Stimulated activated CD4-positive, alpha-beta T cell treated with anti-CD3 and anti-CD28 coated beads, TNF-alpha, amount 100 ng/mL, for 24 hours (primary cell): ENCODE measurements around the gene C9orf78.
A peak's percentile ranks its signal among the peaks of the same experiment; 100 is the strongest.

Experiments
- DNase-seq, 3 experiments: peaks; one replicate each; pipeline ENCODE4 v3.0.0-alpha.2; 2020; ENCODE audit warnings: low read depth in 3 of 3

C9orf78 gene

DNA sequence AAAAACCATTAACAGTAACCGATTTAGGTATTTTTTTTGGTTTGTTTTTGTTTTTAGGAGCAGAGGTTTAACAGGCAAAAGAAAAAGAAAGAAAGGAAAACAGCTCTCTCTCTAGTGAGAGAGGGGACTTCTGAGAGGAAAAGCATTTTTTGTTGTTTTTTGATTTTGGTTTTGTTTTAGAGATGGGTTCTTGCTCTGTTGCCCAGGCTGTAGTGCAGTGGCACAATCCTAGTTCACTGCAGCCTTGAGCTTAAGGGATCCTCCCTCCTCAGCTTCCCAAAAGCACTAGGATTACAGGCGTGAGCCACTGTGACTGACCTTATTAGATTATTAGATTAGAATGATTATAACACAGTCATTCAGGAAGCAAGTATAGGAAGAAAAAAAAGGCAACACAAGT lies 10.3 kb upstream of the C9orf78 start:
- DNase-seq: no peak

DNA sequence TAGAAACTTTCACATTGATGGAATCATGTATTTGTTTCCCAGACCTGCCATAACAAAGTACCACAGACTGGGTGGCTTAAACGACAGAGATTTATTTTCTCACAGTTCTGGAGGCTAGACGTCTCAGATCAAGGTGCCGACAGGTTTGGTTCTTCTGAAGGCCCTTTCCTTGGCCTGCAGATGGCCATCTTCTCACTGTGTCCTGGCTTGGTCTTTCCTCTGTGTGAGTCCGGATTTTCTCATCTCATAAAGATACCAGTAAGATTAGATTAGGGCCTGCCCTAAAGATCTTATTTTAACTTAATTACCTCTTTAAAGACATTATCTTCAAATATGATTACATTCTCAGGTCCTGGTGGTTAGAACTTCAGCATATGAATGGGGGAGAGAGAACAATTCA lies 6.0 kb upstream of the C9orf78 start:
- DNase-seq: no peak

DNA sequence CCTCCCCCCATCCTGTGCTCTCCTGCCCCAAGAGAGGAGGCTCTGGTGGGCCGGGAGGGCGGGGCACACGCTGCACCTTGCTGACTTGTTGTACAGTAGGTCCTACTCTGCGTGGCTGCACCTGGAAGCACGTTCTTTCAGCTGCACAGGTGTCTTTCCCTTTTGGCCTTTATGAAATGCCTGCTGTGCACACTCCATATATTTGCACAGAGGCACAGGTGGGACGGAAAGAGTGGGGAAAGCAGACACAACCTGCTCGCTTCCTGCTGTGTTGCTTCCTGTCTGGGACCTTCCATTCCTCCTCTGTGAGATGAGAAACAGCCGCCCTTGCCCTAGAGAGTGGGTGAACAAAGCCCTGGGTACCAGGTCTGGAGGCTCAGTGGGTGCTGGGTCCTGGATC lies 5.0 kb upstream of the C9orf78 start:
- no peak for DNase-seq

DNA sequence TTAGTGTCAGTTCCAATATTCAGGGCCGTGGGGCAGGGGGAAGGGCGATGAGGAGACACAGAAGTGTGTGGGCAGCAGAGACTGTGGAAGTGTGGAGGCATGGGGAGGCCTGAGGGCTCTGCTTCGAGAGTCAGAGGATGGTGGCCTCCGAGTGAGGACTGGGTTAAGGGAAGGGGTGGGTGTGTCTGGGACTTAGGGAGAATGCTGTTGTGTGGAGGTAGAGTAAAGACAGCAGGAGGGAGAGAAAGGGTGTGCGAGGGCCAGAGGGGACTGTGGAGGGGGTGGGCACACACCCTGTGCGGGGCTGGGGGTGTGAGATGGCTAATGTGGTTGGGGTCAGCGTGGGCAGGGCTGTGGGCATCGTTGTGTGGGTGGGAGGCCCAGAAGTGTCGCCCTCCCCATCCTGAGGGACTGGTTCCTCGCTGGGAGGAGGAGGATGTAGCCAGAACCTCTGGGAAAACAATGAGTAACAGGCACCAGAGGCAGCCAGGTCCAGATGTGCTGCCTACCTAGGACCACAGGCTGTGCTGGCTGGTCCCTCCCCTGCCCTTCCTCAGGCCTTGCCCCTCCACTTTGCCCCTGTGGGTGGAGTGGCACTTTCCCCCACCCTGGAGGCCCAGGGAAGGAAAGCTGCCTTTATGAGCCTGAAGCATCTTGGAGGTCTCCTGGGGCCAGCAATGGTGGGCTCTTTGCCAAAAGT lies 4.4 kb upstream of the C9orf78 start:
- no peak for DNase-seq

DNA sequence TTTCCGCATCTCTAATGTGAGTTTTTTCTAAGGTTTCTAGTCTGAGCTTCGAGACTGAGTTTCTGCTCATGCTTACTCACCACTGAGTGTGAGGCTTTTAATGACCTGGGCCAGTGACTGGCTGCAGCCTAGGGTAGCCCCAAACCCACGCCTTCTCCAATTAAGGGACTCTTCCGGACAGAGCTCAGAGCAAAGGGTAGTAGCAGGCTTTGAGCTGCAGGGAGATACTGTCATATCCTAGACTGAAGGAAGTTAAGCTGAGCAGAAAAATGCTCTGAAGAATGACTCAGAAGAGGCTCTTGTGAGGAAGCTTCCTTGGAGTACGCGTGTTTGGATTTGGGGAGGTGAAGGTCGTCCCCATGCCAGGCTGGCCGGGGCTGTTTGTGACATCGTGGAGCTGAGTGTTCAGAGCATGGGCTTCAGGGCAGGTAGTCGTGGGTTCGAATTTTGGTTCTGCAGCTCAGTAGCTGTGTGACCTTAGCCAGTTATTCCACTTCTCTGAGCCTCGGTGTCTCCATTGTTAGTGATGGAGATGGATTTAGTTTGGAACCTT lies 3.7 kb upstream of the C9orf78 start:
- DNase-seq: peak in 1 of 3 experiments; percentile 40

DNA sequence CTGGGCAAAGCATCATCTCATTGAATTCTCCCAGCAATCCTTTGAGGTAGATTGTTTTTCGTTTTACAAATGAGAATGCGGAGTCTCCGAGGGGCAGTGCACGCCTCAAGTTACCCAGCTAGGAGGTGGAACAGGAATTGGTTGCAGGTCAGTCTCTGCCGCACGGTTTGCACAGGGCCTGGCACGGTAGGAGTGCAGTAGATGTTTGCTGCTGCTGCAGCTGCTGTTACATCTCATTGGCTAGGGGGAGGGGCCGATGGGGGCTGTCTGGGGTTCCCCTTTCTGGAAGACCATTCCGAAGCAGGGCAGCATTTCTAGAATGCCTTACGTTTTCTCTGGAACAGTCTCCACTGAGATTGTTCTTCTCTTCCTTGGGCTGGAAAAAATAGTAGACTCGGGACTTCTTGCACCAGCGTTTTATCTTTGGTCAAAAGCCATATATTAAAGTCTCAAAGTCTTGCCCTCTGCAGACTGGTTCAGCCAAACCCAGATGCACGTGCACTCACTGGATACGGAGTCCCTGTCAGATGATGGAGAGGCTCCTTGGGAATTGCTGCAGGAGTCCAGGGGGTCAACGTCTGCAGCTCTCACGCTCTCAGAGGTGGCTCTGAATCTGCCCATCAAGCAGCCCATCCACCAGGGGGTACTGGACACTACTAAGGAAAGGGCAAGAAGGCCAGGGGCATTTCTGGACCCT lies 1.4 kb upstream of the C9orf78 start:
- DNase-seq: peak in 1 of 3 experiments; percentile 45

DNA sequence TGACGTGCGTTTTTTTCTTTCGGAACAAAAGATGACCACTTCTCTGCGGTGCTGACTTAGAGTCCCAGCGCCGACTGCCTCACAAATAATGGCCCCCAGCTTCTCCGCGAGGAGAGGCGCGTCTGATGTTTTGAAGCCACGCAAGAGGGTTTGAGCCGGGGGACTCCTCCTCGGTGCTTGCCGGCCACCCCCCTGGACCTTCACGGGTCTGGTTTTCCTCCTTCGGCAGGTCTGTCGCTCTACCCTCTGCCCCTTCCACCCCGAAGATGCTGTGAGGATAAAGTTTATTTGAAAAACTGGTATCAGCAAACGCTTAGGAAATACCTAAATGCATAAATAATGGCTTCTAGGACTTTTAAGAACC lies 767 bp upstream of the C9orf78 start:
- DNase-seq: no peak

DNA sequence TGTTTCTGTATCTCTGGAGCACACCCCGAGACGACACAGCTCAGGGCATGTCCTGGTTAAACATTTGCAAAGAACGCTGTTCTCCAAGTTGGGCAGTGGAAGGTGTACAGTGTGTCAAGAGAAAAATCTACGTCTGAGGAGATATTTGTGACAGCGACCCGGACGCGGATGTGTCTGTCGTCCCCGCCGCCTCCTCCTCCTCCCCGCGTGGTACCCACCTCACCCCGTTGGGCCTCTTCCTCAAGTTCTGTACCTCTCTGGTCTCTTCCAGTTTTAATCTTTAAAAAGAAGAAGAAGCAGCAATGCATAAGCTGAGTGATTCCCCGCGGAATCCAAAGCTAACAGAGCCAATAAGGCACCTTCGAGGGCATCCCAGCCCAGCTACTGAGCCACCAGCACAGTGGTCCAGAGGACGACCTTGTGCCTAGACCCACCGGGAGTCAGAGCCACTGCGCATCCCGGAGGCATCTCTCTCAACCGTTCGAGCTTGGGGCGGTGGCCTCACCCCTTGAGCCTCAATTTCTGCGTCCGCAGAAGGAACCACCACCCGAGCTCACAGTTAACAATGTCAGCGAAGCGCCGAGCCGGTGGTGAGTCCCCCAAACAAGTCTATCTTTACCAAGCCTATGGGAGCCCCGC lies 467 bp downstream of the C9orf78 start:
- peak in 1 of 3 experiments; percentile 32 for DNase-seq

DNA sequence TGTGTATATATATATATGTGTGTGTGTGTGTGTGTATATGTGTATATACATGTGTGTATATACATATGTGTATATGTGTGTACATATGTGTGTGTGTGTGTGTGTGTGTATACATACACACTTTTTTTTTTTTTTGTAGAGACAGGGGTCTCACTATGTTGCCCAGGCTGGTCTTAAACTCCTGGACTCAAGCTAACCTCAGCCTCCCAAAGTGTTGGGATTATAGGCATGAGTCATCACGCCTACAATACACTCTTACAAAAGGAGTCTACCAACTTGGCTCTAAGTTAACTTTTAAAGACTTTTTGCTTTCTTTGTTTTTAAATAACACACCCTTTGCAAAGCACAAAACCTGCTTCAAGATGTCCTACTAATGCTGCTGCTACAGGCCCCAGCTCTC lies 2.1 kb downstream of the C9orf78 start:
- DNase-seq: no peak

DNA sequence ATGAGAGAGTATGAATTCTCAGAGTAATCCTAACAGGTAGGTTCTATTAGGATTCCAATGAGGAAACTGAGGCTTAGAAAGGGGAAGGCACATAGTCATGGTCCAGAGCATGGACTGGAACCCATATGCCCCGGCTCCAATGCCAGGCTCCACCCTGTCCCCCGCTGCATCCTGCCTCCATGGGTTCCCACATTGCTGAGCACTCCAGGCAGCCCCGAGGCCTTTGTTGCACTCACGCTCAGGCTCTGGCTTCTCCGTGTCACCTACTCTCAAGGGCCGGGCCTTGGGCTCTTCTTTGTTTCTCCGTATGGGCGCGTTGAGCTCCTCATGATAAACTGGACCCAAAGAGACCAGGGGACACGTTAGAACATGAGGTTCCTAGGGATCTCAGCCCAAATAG lies 6.1 kb downstream of the C9orf78 start:
- no peak for DNase-seq

DNA sequence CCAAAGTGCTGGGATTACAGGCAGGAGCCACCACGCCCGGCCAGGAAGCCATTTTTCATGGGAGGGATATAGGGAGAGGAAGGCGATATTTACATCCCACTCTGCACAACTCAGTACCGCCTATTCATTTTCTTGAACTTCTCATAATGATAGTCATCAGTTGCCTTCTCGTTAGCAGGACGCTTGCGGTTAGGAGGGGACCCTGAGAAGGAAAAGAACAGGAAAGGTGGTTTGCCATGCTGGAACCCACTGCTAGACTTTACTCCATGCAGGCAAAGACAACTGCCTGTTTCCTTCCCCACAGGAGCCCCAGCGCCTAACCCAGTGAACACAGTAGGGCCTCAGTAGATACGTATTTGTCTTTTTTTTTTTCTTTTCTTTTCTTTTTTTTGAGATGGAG lies 7.0 kb downstream of the C9orf78 start:
- no peak for DNase-seq

DNA sequence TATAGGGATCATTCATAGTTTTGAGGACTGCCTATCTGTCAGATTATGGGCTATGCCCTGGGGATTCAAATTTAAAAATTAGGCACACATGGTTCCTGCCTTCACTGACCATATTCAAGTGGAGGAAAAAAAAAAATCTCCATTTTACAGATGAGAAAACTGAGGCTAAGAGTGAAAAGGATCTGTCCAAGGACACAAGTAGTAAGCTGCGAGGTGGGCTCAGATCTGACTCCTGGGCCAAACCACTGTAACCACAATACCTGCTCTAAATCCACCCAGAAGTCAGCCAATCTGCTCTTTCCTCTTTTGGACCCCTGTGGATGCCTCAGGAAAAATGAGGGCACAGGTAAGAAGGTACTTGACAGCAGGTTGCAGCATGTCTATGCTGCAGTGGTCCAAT lies 8.3 kb downstream of the C9orf78 start:
- DNase-seq: no peak

DNA sequence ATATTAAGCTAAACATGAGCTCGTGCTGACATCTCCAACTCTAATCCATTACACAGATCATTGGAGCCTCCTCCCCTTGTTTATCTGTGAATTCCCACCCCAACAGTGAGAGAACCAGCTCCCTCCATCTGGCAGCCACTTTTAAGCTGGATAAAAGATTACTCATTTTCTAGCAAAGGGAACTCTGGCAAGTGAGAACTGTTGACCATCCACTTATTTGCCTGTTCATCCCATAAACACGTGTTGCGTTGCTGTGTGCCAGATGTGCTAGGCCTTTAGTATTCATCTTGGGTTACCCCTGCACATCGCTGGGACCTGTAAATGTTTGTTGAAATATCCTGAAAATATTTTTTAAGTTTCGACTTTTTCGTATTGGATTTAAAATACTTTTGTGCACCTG lies 8.7 kb downstream of the C9orf78 start:
- DNase-seq: no peak

DNA sequence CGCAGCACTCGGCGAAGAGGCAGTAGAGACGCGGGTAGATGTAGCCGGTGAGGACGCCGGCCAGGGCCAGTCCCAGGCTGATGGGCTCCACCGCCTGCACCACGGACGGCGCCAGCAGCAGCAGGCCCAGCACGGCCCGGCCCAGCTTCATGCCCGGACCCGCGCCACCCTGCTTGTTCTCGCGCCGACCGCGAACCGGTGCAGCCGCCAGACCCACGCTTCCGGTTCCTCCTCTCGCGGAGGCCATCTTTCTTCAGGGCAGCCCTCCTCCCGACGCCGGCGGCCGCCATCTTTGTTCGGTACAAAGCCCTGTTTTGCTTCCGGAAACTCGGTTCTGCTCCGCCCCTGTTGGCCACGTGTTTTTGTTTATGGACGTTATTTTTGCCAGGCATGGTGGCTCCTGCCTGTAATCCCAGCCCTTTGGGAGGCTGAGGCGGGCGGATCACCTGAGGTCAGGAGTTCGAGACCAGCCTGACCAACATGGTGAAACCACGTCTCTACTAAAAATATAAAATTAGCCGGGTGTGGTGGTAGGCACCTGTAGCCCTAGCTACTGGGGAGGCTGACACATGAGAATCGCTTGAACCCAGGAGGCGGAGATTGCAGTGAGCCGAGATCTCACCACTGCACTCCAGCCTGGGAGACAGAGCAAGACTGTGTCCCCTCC lies 11.0 kb downstream of the C9orf78 start, which contains the start of gene TOR1A:
Gene TOR1A, minus strand, starts transcription at position 202 of the 667 bp plus-strand sequence. Its CDS starts 51 bp downstream, at position 151.
- DNase-seq: peak; percentile 84 to 91 (median 88)

DNA sequence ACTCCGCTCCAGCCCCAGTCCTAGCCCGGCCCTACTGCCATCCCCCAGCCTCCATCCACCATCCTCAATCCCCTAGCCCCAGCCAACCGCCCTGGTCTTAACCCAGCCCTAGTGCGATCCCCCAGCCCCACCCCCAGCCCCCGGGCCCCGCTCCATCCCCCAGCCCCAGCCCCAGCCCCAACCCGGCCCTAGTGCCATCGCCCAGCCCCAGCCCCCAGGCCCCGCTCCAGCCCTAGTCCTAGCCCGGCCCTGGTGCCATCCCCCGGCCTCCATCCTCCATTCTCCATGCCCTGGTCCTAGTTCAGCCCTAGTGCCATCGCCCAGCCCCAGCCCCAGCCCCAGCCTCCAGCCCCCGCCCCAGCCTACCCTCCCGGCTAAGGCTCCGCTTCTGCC lies 11.5 kb downstream of the C9orf78 start:
- no peak for DNase-seq

DNA sequence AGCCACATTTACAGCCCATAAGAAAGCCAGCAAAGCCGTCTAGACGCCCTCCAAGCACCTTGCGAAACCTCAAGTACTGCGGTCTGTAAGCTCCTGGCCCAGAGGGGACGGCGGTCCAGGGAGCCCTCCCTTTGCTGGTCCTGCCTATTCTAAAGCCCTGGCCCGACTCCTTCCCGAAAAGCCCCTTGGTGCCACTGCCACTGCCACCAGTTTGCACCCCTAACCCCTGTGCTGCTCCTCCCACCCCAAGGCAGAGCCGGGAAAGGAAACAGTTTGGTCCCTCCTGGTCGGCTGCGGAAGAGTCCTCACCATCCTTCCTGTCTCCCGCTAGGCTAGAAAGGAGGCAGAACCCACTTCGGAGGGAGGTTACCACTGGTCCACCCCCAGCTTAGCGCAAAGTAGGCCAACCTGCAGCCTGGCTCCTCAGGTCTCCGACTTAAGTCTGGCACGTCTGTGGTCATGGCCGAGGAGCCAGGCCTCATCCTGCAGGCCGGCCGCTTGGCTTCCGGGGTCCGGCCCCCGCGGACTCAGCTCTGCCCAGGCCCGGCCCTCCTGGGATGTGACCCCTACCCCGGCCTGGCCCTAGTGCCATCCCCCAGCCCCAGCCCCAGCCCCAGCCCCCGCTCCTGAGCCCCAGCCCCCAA lies 12.1 kb downstream of the C9orf78 start:
- DNase-seq: no peak

DNA sequence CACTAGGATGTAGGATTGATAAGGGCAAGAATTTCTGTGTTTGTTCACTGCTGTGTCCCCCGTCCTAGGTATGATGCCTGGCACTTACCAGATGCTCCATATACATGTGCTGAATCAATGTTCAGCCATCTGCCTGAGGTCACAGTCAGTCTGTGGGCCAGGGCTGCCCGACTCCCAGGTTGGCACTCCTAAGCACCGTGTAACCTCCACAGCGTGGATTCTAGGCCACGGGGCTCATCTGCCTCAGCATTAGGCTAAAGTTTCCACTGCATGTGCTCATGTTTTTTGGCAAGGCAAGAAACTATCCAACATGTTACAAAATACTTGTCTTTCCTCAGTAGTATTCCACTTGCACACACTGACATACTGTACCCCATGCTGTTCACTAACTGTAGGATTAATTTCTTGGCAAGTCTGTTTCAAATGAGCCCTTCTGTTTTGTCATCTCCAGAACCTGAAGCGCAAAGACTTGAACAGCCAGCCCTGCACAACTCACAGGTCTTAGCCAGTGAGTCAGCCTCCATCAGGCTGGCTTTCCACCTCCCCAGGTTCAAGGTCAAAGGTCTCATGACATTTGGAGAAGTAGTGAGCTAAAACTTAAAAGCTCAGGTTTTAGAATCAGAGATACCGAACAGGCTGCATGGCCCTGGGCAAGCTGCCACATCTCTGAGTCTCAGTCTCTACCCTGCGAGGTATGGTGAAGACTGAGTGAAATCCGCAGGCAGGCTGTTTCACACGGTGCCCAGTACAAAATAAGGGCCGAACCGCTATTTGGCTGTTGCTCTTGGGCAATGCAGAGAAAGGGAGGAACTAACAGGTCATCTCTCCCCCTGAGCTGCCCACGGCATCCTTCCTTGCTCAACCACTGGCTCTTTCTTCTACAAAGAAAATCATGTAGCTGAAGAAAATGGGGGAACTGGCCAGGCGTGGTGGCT lies 18.3 kb downstream of the C9orf78 start:
- no peak for DNase-seq

DNA sequence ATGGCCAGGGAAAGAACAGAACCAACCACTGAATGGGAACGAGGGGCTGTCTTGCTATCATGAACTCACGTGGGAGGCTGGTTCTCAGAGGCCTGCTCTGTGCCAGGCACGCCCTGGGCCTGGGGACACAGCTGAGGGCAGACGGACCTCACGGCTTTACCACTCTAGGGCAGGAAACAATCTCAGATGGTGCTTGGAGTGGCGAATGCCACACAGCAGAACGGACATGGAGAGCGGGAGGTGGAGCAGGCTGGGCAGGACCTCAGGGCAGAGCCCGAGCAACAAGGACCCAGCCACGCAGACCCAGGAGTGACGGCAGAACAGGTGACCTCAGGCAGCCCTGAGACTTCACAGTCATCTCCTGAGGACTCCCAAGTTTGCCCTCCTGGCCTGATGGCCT lies 19.8 kb downstream of the C9orf78 start:
- no peak for DNase-seq

DNA sequence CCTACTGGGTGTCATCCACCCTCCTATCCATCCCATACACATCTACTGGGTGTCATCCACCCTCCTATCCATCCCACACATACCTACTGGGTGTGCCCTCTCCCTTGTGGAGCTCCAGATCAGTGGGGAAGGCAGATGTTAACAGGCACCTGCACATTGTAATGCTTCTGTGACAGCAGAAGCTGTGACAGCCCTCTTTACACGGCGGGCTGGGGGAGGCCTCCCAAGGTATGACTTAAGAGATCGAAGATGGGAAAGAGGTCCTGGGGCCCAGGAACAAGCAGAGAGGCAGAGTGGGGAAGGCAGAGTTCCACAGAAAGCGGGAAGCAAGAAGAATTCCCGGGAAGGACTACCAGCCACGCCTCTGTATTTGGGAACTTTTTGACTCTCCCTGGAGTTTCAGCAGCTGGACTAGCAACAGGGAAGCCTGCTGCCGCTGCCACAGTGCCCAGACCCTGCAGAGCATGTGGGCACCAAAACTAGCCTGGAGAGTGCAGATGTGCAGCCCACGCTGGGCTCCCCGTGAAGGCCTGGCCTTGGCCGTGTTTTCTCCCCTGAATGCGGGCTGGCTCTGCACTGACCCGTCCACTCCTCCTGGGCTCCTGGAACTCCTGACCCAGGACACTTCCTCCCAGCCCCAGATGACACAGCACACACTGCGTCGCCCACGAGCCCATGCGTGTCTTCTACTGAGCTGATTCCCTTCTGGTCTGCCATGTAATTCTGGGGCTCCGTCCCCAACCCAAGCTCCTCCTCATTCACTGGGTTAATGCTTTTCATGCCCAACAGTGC lies 20.4 kb downstream of the C9orf78 start:
- DNase-seq: no peak

DNA sequence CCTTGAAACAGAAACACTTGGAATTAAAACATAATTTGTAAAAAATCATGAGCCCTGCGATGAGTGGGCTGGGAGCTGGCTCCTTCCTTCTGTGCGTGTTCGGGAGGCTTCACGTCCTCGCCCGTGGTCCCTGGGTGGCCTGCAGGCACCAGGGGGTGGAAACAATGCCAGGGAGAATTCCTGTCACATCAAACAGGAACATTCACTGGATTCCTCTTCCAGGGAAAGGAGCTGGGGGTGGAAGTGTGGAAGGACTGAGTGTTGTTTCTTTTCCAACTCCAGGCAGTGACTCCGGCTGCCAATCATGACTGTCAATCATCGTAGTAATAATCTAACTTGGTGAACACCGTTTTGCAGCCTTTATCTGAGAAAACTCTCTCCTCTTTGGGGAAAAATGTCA lies 21.4 kb downstream of the C9orf78 start:
- no peak for DNase-seq
